Body of pancreas (tissue), 4 donors: ENCODE measurements around the gene RNLS.

ENCODE experiments used
- POLR2A ChIP-seq, 3 donors: fragments of 450-650 bp; IDR thresholded peaks; one replicate each; pipeline ENCODE4 v1.6.1; 2016; ENCODE audit warnings: antibody characterized with exemption in 3 of 3, mild to moderate bottlenecking in 2 of 3
- TF ChIP-seq, protein P1 (sequence below), 7 experiments: fragments of 450-650 bp in 4 of 7; fragments of 200-600 bp in 3 of 7; sonication (generic) in 3 of 7; IDR thresholded peaks; one replicate each; pipeline ENCODE4 v1.5.1; 2016 to 2019; ENCODE audit warnings: antibody characterized with exemption in 7 of 7

DNA sequence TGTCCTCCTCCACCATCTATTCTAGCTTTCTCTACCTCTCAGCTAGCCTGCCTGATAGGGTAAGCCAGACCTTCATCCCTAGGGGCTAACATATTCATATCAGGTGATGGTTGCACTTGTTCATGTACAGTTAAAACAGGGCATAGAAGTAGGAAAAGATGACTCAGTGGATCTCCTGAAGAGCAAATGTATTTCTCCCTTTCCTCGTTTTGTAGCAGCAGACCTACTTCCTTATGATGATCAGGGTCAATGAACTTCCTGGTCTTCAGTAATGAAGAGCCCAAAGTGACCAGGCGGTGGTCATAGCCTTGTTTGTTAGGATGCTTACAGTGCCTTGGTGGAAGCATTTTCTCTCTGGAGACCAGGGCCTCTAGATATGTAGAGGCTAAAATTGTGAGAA lies 9.8 kb upstream of the RNLS start:
- TF ChIP-seq, protein P1, sequence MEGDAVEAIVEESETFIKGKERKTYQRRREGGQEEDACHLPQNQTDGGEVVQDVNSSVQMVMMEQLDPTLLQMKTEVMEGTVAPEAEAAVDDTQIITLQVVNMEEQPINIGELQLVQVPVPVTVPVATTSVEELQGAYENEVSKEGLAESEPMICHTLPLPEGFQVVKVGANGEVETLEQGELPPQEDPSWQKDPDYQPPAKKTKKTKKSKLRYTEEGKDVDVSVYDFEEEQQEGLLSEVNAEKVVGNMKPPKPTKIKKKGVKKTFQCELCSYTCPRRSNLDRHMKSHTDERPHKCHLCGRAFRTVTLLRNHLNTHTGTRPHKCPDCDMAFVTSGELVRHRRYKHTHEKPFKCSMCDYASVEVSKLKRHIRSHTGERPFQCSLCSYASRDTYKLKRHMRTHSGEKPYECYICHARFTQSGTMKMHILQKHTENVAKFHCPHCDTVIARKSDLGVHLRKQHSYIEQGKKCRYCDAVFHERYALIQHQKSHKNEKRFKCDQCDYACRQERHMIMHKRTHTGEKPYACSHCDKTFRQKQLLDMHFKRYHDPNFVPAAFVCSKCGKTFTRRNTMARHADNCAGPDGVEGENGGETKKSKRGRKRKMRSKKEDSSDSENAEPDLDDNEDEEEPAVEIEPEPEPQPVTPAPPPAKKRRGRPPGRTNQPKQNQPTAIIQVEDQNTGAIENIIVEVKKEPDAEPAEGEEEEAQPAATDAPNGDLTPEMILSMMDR (IDR thresholded peaks at IDR 0.05), result no peak
- TF ChIP-seq POLR2A (IDR thresholded peaks at IDR 0.05), result no peak
